Activated T-helper 1 cell treated with anti-CD3 and anti-CD28 coated beads, Interleukin-12 subunit alpha, Interleukin-12 subunit beta, Interleukin-2, Interleukin-4 antibody, amounts not matched to agents 30 ng/mL and 10 ng/mL and 1 ng/mL, durations not matched to agents 14 hours and 24 hours and 36 hours (primary cell): ENCODE results near the gene CYP51A1. TPM values are rescaled to one million over a fixed set of nuclear protein-coding genes. Genes with fewer than 3 reads are reported as not detected.
"Not testable (repeated sequence)": the region's sequence is repeated elsewhere in the genome, so short reads cannot be mapped to it uniquely, and the experiment has no call there.

Experiments used
- DNase-seq: peaks from one replicate; pipeline ENCODE4 v3.0.0; 2021; ENCODE audit warnings: low spot score
- H3K27ac Mint-ChIP-seq: one replicate; pipeline ENCODE4 v1.8.0; 2021; ENCODE audit warnings: mild to moderate bottlenecking, mixed read lengths
- H3K27me3 Mint-ChIP-seq: one replicate; pipeline ENCODE4 v1.8.0; 2022; ENCODE audit warnings: mild to moderate bottlenecking, moderate library complexity, mixed read lengths; ENCODE audit not compliant: insufficient read depth
- H3K36me3 Mint-ChIP-seq: one replicate; pipeline ENCODE4 v1.8.0; 2021; ENCODE audit warnings: low read depth, mixed read lengths
- H3K4me1 Mint-ChIP-seq: one replicate; pipeline ENCODE4 v1.8.0; 2021; ENCODE audit warnings: low read depth, mixed read lengths
- H3K4me3 Mint-ChIP-seq: one replicate; pipeline ENCODE4 v1.8.0; 2021; ENCODE audit warnings: mild to moderate bottlenecking, moderate library complexity, mixed read lengths
- H3K9me3 Mint-ChIP-seq: one replicate; pipeline ENCODE4 v1.8.0; 2021; ENCODE audit warnings: mixed read lengths
- intact Hi-C: fragments of 100-400 bp; cut with micrococcal nuclease; formaldehyde crosslinking; loops from one replicate; pipeline ENCODE4 v1.15.1; 2024
- total RNA-seq: library from RNA; stranded (reverse); gene quantifications from 2 replicates; pipeline ENCODE4 v1.2.3, GENCODE V29; 2022

CYP51A1 gene
- total RNA-seq, 1 donor from 2014 or later: 96.9 TPM

GRCh38 chr7:92110857-92111256, 23.4 kb downstream of the CYP51A1 start:
- intact Hi-C loops: no loop called here
- H3K36me3 Mint-ChIP-seq: peaks cover 49% of the 10 kb centered on the region

GRCh38 chr7:92108821-92109220, 25.5 kb downstream of the CYP51A1 start:
- Mint-ChIP-seq H3K36me3 (peaks cover 32% of the 10 kb centered on the region), H3K4me3 (no peak overlapping the region), H3K4me1 (no peaks in the 10 kb centered on the region), H3K27ac (no peak overlapping the region), H3K27me3 (no peaks in the 10 kb centered on the region), H3K9me3 (no peaks in the 10 kb centered on the region)
- no peak for DNase-seq
- intact Hi-C loops: no loop called here

More at GRCh38 chr7:92110857-92111256, 23.4 kb downstream of the CYP51A1 start:
- H3K9me3 Mint-ChIP-seq: no peaks in the 10 kb centered on the region
- no peak overlapping the region for H3K4me3 Mint-ChIP-seq
- no peaks in the 10 kb centered on the region for H3K27me3 Mint-ChIP-seq
- H3K27ac Mint-ChIP-seq: no peak overlapping the region
- H3K4me1 Mint-ChIP-seq: peaks cover 13% of the 10 kb centered on the region
- DNase-seq: no peak

GRCh38 chr7:92102862-92103261, 31.4 kb downstream of the CYP51A1 start:
- H3K9me3 Mint-ChIP-seq, DNase-seq, H3K4me3 Mint-ChIP-seq, H3K4me1 Mint-ChIP-seq, H3K27me3 Mint-ChIP-seq, H3K27ac Mint-ChIP-seq, intact Hi-C loops: not testable (repeated sequence)
- peaks cover 30% of the 10 kb centered on the region for H3K36me3 Mint-ChIP-seq

DNA sequence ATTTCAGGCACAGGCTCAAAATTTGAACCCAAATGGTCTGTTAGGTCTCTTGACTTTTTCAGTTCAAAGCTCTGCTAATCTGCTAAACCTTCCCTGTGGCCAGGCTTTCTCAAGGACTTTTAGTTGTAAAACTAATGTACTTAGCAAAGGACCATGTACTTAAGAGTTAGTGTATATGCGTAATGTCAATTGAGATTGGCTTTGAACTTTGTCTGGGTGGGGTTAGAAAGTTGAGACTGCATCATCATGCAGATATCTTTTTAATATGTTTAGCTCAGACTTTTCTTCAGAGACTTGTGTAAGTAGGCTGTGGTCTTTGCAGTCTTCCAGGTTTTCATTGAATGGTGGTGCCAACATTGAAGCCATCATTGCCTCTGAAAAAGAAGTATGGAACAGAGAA, 33.7 kb downstream of the CYP51A1 start:
- no peak for DNase-seq
- Mint-ChIP-seq H3K27me3 (no peaks in the 10 kb centered on the region), H3K27ac (no peak overlapping the region), H3K4me3 (no peak overlapping the region), H3K36me3 (peaks cover 35% of the 10 kb centered on the region), H3K9me3 (no peaks in the 10 kb centered on the region), H3K4me1 (no peaks in the 10 kb centered on the region)
- intact Hi-C loops: no loop called here

DNA sequence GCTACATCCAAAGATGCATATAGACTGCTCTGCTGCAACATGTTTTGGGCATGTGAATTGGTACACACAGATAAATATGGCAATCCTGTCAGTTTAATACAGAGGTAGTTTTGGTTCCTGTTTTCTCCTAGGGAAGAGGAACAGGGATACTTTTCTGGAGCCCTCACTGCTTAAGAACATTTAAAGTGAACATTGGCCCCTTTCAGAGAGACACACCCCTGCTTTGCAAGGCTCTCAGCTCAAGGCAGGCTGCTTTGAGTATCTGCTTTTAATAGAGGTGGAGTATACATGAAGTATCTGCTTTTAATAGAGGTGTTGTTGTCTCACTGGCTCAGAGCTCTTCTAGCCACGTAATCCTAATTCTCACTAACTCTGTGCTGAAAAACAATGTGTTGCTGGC, 38.9 kb downstream of the CYP51A1 start:
- no peaks in the 10 kb centered on the region for H3K9me3 Mint-ChIP-seq
- no peak for DNase-seq
- H3K4me3 Mint-ChIP-seq: no peak overlapping the region
- intact Hi-C loops: no loop called here
- H3K4me1 Mint-ChIP-seq: no peaks in the 10 kb centered on the region
- no peak overlapping the region for H3K27ac Mint-ChIP-seq
- H3K36me3 Mint-ChIP-seq: peaks cover 41% of the 10 kb centered on the region
- no peaks in the 10 kb centered on the region for H3K27me3 Mint-ChIP-seq

- intact Hi-C loops: no loop called here
- Mint-ChIP-seq H3K9me3 (no peaks in the 10 kb centered on the region), H3K36me3 (peaks cover 34% of the 10 kb centered on the region), H3K4me1 (no peaks in the 10 kb centered on the region), H3K27ac (no peak overlapping the region), H3K4me3 (no peak overlapping the region), H3K27me3 (no peaks in the 10 kb centered on the region)
- no peak for DNase-seq
Observed at GRCh38 chr7:92092210-92092609, 42.1 kb downstream of the CYP51A1 start.

GRCh38 chr7:92088266-92088665, 46.0 kb downstream of the CYP51A1 start:
- Mint-ChIP-seq H3K27ac (no peak overlapping the region), H3K27me3 (no peaks in the 10 kb centered on the region)

GRCh38 chr7:92083922-92084321, 50.4 kb downstream of the CYP51A1 start:
- H3K4me3 Mint-ChIP-seq, DNase-seq, H3K27me3 Mint-ChIP-seq, H3K27ac Mint-ChIP-seq, H3K4me1 Mint-ChIP-seq, intact Hi-C loops, H3K9me3 Mint-ChIP-seq: not testable (repeated sequence)
- peaks cover 37% of the 10 kb centered on the region for H3K36me3 Mint-ChIP-seq

More at GRCh38 chr7:92088266-92088665, 46.0 kb downstream of the CYP51A1 start:
- intact Hi-C loops: no loop called here
- H3K9me3 Mint-ChIP-seq: no peaks in the 10 kb centered on the region
- no peak overlapping the region for H3K4me3 Mint-ChIP-seq
- DNase-seq: no peak
- H3K36me3 Mint-ChIP-seq: peaks cover 37% of the 10 kb centered on the region
- no peaks in the 10 kb centered on the region for H3K4me1 Mint-ChIP-seq

GRCh38 chr7:92076509-92076908, 57.8 kb downstream of the CYP51A1 start:
- Mint-ChIP-seq H3K36me3 (peaks cover 19% of the 10 kb centered on the region), H3K4me1 (no peaks in the 10 kb centered on the region), H3K27me3 (no peaks in the 10 kb centered on the region), H3K9me3 (no peaks in the 10 kb centered on the region), H3K27ac (no peak overlapping the region), H3K4me3 (no peak overlapping the region)
- DNase-seq: no peak
- intact Hi-C loops: loop anchor here (2.0 kb wide), 1 partner anchor 58 kb away; the partner anchor contains the start of gene CYP51A1

GRCh38 chr7:92075455-92076158, 58.7 kb downstream of the CYP51A1 start:
- H3K27ac Mint-ChIP-seq: no peak overlapping the region
- H3K4me1 Mint-ChIP-seq: no peaks in the 10 kb centered on the region
- peaks cover 22% of the 10 kb centered on the region for H3K36me3 Mint-ChIP-seq

GRCh38 chr7:92072708-92073107, 61.6 kb downstream of the CYP51A1 start:
- Mint-ChIP-seq H3K27ac (no peak overlapping the region), H3K36me3 (peaks cover 18% of the 10 kb centered on the region), H3K9me3 (no peaks in the 10 kb centered on the region), H3K4me1 (no peaks in the 10 kb centered on the region), H3K27me3 (no peaks in the 10 kb centered on the region), H3K4me3 (no peak overlapping the region)
- intact Hi-C loops: no loop called here
- DNase-seq: no peak

More at GRCh38 chr7:92075455-92076158, 58.7 kb downstream of the CYP51A1 start:
- H3K4me3 Mint-ChIP-seq: no peak overlapping the region
- H3K27me3 Mint-ChIP-seq: no peaks in the 10 kb centered on the region
- H3K9me3 Mint-ChIP-seq: no peaks in the 10 kb centered on the region
- intact Hi-C loops: loop anchor here (2.0 kb wide), 1 partner anchor 59 kb away; the partner anchor contains the start of gene CYP51A1
- DNase-seq: no peak

GRCh38 chr7:92072121-92072520, 62.2 kb downstream of the CYP51A1 start:
- H3K9me3 Mint-ChIP-seq: no peaks in the 10 kb centered on the region
- intact Hi-C loops: no loop called here
- H3K36me3 Mint-ChIP-seq: peaks cover 19% of the 10 kb centered on the region
- H3K27me3 Mint-ChIP-seq: no peaks in the 10 kb centered on the region
- H3K27ac Mint-ChIP-seq: no peak overlapping the region
- no peak overlapping the region for H3K4me3 Mint-ChIP-seq
- no peaks in the 10 kb centered on the region for H3K4me1 Mint-ChIP-seq
- no peak for DNase-seq

DNA sequence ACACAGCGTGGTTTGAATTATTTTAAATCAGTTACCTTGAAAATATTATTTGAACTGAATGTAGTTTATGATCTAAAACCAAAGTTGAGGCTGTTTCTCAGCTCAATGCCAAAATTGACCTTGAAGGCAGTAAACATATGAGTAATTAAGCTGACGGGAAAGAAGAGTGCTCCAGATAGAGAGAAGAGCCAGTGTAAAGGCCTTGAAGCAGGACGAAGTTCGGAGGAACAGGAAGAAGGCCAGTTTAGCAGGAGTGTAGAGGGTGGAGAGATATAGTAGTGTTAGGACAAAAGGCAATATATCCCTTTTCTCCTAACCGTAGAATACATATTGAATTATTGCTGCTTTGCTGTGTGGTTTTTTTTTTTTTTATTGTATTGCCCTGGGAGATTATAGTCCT, 63.2 kb downstream of the CYP51A1 start:
- H3K27ac Mint-ChIP-seq: no peak overlapping the region
- H3K4me1 Mint-ChIP-seq: no peaks in the 10 kb centered on the region
- H3K4me3 Mint-ChIP-seq: no peak overlapping the region
- no peaks in the 10 kb centered on the region for H3K9me3 Mint-ChIP-seq
- no peak for DNase-seq
- peaks cover 25% of the 10 kb centered on the region for H3K36me3 Mint-ChIP-seq
- no peaks in the 10 kb centered on the region for H3K27me3 Mint-ChIP-seq
- intact Hi-C loops: no loop called here
